Mucosa of stomach (tissue), 1 donor: ENCODE results near the gene ABTB2.

Experiments used
- H3K27me3 ChIP-seq: one replicate; pipeline ENCODE4 v1.7.0; 2013; ENCODE audit warnings: mild to moderate bottlenecking, low read length; ENCODE audit not compliant: control insufficient read depth, insufficient read depth
- H3K36me3 ChIP-seq: one replicate; pipeline ENCODE4 v1.7.0; 2013; ENCODE audit warnings: low read length; ENCODE audit not compliant: control insufficient read depth, insufficient read depth
- H3K4me1 ChIP-seq: one replicate; pipeline ENCODE4 v1.7.0; 2013; ENCODE audit warnings: mild to moderate bottlenecking, low read length; ENCODE audit not compliant: control insufficient read depth, insufficient read depth
- H3K4me3 ChIP-seq: one replicate; pipeline ENCODE4 v1.7.0; 2013; ENCODE audit warnings: low read length
- H3K9ac ChIP-seq: one replicate; pipeline ENCODE4 v1.7.0; 2013; ENCODE audit warnings: mild to moderate bottlenecking, low read length, moderate library complexity
- H3K9me3 ChIP-seq: one replicate; pipeline ENCODE4 v1.7.0; 2013; ENCODE audit warnings: mild to moderate bottlenecking, low read length, moderate library complexity; ENCODE audit not compliant: control insufficient read depth
- donor health status: Pancreatic carcinoma.

ABTB2 gene

GRCh38 chr11:34192481-34193401 lies 165.1 kb downstream of the ABTB2 start:
- H3K27me3 ChIP-seq, result no peaks in the 10 kb centered on the region
- no peak overlapping the region for H3K4me3 ChIP-seq
- no peaks in the 10 kb centered on the region for H3K36me3 ChIP-seq
- H3K4me1 ChIP-seq, result peaks cover 9% of the 10 kb centered on the region
- no peak overlapping the region for H3K9ac ChIP-seq
- no peaks in the 10 kb centered on the region for H3K9me3 ChIP-seq

- H3K9me3 ChIP-seq, result no peaks in the 10 kb centered on the region
- H3K4me1 ChIP-seq, result peaks cover 9% of the 10 kb centered on the region
- H3K9ac ChIP-seq, result no peak overlapping the region
These were observed 166.2 kb downstream of the ABTB2 start for GRCh38 chr11:34191578-34191977.

GRCh38 chr11:34190192-34191139 lies 167.3 kb downstream of the ABTB2 start:
- Histone ChIP-seq H3K4me3 (no peak overlapping the region), H3K9ac (no peak overlapping the region), H3K36me3 (no peaks in the 10 kb centered on the region), H3K9me3 (no peaks in the 10 kb centered on the region), H3K4me1 (peaks cover 9% of the 10 kb centered on the region), H3K27me3 (no peaks in the 10 kb centered on the region)

More at GRCh38 chr11:34191578-34191977, 166.2 kb downstream of the ABTB2 start:
- no peaks in the 10 kb centered on the region for H3K27me3 ChIP-seq
- H3K4me3 ChIP-seq, result no peak overlapping the region
- no peaks in the 10 kb centered on the region for H3K36me3 ChIP-seq

GRCh38 chr11:34189191-34189590 lies 168.6 kb downstream of the ABTB2 start:
- peaks cover 9% of the 10 kb centered on the region for H3K4me1 ChIP-seq
- H3K36me3 ChIP-seq, result no peaks in the 10 kb centered on the region
- H3K9ac ChIP-seq, result no peak overlapping the region
- no peak overlapping the region for H3K4me3 ChIP-seq
- H3K27me3 ChIP-seq, result no peaks in the 10 kb centered on the region
- H3K9me3 ChIP-seq, result no peaks in the 10 kb centered on the region

- peaks cover 6% of the 10 kb centered on the region for H3K4me1 ChIP-seq
- H3K27me3 ChIP-seq, result no peaks in the 10 kb centered on the region
- no peaks in the 10 kb centered on the region for H3K9me3 ChIP-seq
- H3K4me3 ChIP-seq, result no peak overlapping the region
- H3K36me3 ChIP-seq, result no peaks in the 10 kb centered on the region
- no peak overlapping the region for H3K9ac ChIP-seq
These were observed 169.6 kb downstream of the ABTB2 start for GRCh38 chr11:34188181-34188580.

GRCh38 chr11:34185926-34186841 lies 171.6 kb downstream of the ABTB2 start:
- H3K4me3 ChIP-seq, result no peak overlapping the region
- H3K9me3 ChIP-seq, result no peaks in the 10 kb centered on the region
- H3K27me3 ChIP-seq, result no peaks in the 10 kb centered on the region
- no peaks in the 10 kb centered on the region for H3K4me1 ChIP-seq
- H3K9ac ChIP-seq, result no peak overlapping the region
- no peaks in the 10 kb centered on the region for H3K36me3 ChIP-seq

GRCh38 chr11:34184505-34185015 lies 173.2 kb downstream of the ABTB2 start:
- H3K4me3 ChIP-seq, result no peak overlapping the region
- no peaks in the 10 kb centered on the region for H3K27me3 ChIP-seq
- no peaks in the 10 kb centered on the region for H3K4me1 ChIP-seq
- no peak overlapping the region for H3K9ac ChIP-seq
- no peaks in the 10 kb centered on the region for H3K9me3 ChIP-seq
- no peaks in the 10 kb centered on the region for H3K36me3 ChIP-seq

GRCh38 chr11:34183848-34184391 lies 173.9 kb downstream of the ABTB2 start:
- no peaks in the 10 kb centered on the region for H3K4me1 ChIP-seq

GRCh38 chr11:34182921-34183685 lies 174.7 kb downstream of the ABTB2 start:
- Histone ChIP-seq H3K4me1 (no peaks in the 10 kb centered on the region), H3K36me3 (no peaks in the 10 kb centered on the region), H3K4me3 (no peak overlapping the region), H3K27me3 (no peaks in the 10 kb centered on the region), H3K9ac (no peak overlapping the region), H3K9me3 (no peaks in the 10 kb centered on the region)

More at GRCh38 chr11:34183848-34184391, 173.9 kb downstream of the ABTB2 start:
- H3K27me3 ChIP-seq, result no peaks in the 10 kb centered on the region
- no peak overlapping the region for H3K4me3 ChIP-seq
- H3K36me3 ChIP-seq, result no peaks in the 10 kb centered on the region
- H3K9me3 ChIP-seq, result no peaks in the 10 kb centered on the region
- H3K9ac ChIP-seq, result no peak overlapping the region

- Histone ChIP-seq H3K36me3 (no peaks in the 10 kb centered on the region), H3K4me1 (no peaks in the 10 kb centered on the region), H3K4me3 (no peak overlapping the region), H3K9me3 (no peaks in the 10 kb centered on the region), H3K9ac (no peak overlapping the region), H3K27me3 (no peaks in the 10 kb centered on the region)
These were observed 175.4 kb downstream of the ABTB2 start for GRCh38 chr11:34182425-34182824.
